ENCODE data around the gene LRP8. TPM values are rescaled to one million over a fixed set of nuclear protein-coding genes. Genes with fewer than 3 reads are reported as not detected.

LRP8 gene
- total and polyA plus RNA-seq, 4 donors = 22.7 to 62.9 (median 48.1) TPM

- WGBS (ENCODE audit: insufficient coverage) = 69% methylated on average over 1 of the region's 2 CpGs
- Histone ChIP-seq H3K27ac (ENCODE audit: low read depth, low read length) (no peak overlapping the region), H3K9me3 (ENCODE audit: control insufficient read depth, insufficient read depth, low read length) (peaks cover 5% of the 10 kb centered on the region), H3K36me3 (ENCODE audit: control insufficient read depth, insufficient read depth, low read length) (no peaks in the 10 kb centered on the region), H3K4me1 (ENCODE audit: control insufficient read depth, insufficient read depth, low read length) (no peaks in the 10 kb centered on the region), H3K27me3 (ENCODE audit: control insufficient read depth, insufficient read depth, low read length) (no peaks in the 10 kb centered on the region), H3K4me3 (ENCODE audit: low read depth, low read length) (no peak overlapping the region)
- DNase-seq (ENCODE audit: low read depth in 4 of 6, low spot score in 6 of 6) = no peak
These were observed 34.4 kb upstream of the LRP8 start for GRCh38 chr1:53362270-53362669.

DNA sequence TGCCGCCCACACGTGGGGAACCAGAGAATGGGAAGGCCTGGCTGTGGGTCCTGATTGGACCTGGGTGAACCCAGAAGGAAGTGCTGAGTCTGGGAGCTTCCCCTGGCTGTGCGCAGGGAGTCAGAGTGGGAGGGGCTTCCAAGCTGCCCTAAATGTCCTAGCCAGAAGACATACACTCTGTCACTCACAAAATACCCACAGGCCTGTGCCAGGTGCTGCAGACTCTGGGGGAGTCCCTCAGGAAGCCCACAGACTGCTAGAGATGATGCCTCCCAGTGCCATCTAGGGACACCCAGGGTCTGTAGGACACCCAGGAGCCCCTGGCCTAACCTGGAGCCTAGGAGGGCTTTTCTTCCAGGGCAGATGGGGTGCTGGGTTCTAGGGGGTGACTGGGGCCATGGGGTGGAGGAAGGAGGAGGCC lies 33.7 kb upstream of the LRP8 start:
- H3K4me3 ChIP-seq (ENCODE audit: low read depth, low read length) = no peak overlapping the region
- H3K36me3 ChIP-seq (ENCODE audit: control insufficient read depth, insufficient read depth, low read length) = no peaks in the 10 kb centered on the region
- H3K4me1 ChIP-seq (ENCODE audit: control insufficient read depth, insufficient read depth, low read length) = no peaks in the 10 kb centered on the region
- 100% methylated on average over 2 of the region's 3 CpGs for WGBS (ENCODE audit: insufficient coverage)
- H3K27me3 ChIP-seq (ENCODE audit: control insufficient read depth, insufficient read depth, low read length) = no peaks in the 10 kb centered on the region
- peaks cover 6% of the 10 kb centered on the region for H3K9me3 ChIP-seq (ENCODE audit: control insufficient read depth, insufficient read depth, low read length)
- DNase-seq (ENCODE audit: low read depth in 4 of 6, low spot score in 6 of 6) = no peak
- H3K27ac ChIP-seq (ENCODE audit: low read depth, low read length) = no peak overlapping the region

DNA sequence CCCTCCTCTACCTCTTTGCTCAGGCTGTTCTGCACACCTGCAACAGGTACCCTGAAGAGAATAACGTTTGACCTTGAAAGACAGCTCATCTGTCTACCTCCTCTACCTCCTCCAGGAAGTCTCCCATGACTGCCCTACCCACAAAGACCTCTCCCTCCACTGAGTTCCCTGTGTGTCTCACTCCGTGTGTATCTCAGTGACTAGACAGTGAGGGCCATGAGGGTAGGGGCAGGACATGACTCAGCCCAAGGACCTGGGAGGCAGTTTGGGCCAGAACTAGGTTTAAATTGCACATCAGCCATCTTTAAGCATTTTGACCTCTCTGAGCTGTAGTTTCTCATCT lies 32.0 kb upstream of the LRP8 start:
- no peaks in the 10 kb centered on the region for H3K4me1 ChIP-seq (ENCODE audit: control insufficient read depth, insufficient read depth, low read length)
- WGBS (ENCODE audit: insufficient coverage) = no CpG with 5 or more reads among the region's 2 CpGs
- DNase-seq (ENCODE audit: low read depth in 4 of 6, low spot score in 6 of 6) = no peak
- no peaks in the 10 kb centered on the region for H3K36me3 ChIP-seq (ENCODE audit: control insufficient read depth, insufficient read depth, low read length)
- no peaks in the 10 kb centered on the region for H3K27me3 ChIP-seq (ENCODE audit: control insufficient read depth, insufficient read depth, low read length)
- H3K9me3 ChIP-seq (ENCODE audit: control insufficient read depth, insufficient read depth, low read length) = peaks cover 10% of the 10 kb centered on the region
- H3K27ac ChIP-seq (ENCODE audit: low read depth, low read length) = no peak overlapping the region
- H3K4me3 ChIP-seq (ENCODE audit: low read depth, low read length) = no peak overlapping the region

- Histone ChIP-seq H3K4me3 (ENCODE audit: low read depth, low read length) (no peak overlapping the region), H3K36me3 (ENCODE audit: control insufficient read depth, insufficient read depth, low read length) (no peaks in the 10 kb centered on the region), H3K9me3 (ENCODE audit: control insufficient read depth, insufficient read depth, low read length) (peaks cover 10% of the 10 kb centered on the region), H3K27ac (ENCODE audit: low read depth, low read length) (no peak overlapping the region), H3K27me3 (ENCODE audit: control insufficient read depth, insufficient read depth, low read length) (no peaks in the 10 kb centered on the region), H3K4me1 (ENCODE audit: control insufficient read depth, insufficient read depth, low read length) (no peaks in the 10 kb centered on the region)
- 85% methylated on average over 3 of the region's 4 CpGs for WGBS (ENCODE audit: insufficient coverage)
- DNase-seq (ENCODE audit: low read depth in 4 of 6, low spot score in 6 of 6) = no peak
These were observed 31.5 kb upstream of the LRP8 start for GRCh38 chr1:53359225-53359933.

DNA sequence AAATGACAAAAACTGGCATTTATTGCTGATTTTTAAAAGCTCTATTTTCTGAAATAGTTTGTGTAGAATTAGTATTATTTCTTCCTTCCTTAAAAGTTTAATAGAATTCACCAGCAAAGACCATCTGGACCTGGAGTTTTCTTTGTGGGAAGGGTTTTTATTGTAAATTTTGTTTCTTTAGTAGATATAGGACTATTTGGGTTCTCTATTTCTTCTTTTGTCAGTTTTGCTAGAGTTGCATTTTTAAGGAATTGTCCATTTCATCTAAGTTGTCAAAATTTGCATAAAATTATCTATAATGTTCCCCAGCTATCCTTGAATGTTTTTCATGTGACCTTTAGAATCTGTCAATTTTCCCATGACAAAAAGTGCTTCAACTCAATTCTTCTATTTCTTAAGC lies 28.8 kb upstream of the LRP8 start:
- Histone ChIP-seq H3K4me1 (ENCODE audit: control insufficient read depth, insufficient read depth, low read length) (no peaks in the 10 kb centered on the region), H3K4me3 (ENCODE audit: low read depth, low read length) (no peak overlapping the region), H3K9me3 (ENCODE audit: control insufficient read depth, insufficient read depth, low read length) (peaks cover 10% of the 10 kb centered on the region), H3K27me3 (ENCODE audit: control insufficient read depth, insufficient read depth, low read length) (no peaks in the 10 kb centered on the region), H3K36me3 (ENCODE audit: control insufficient read depth, insufficient read depth, low read length) (no peaks in the 10 kb centered on the region), H3K27ac (ENCODE audit: low read depth, low read length) (no peak overlapping the region)
- no peak for DNase-seq (ENCODE audit: low read depth in 4 of 6, low spot score in 6 of 6)

DNA sequence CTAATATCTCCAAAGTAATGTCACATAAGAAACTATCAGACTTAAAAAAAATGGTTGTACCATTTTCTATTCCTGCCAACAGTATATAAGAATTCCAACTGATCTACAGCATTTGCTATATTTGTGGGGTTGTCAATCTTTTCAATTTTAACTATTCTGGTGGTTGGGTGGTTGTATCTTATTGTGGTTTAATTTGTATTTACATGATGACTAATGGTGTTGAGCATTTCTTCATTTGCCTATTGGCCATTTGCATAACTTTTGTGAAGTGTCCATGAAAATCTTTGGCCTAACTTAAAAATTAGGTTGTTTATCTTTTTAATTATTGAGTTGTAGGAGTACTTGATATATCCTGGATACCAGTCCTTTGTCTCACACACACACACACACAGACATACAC lies 26.2 kb upstream of the LRP8 start:
- no peak for DNase-seq (ENCODE audit: low read depth in 4 of 6, low spot score in 6 of 6)
- Histone ChIP-seq H3K4me3 (ENCODE audit: low read depth, low read length) (no peak overlapping the region), H3K27me3 (ENCODE audit: control insufficient read depth, insufficient read depth, low read length) (no peaks in the 10 kb centered on the region), H3K4me1 (ENCODE audit: control insufficient read depth, insufficient read depth, low read length) (no peaks in the 10 kb centered on the region), H3K27ac (ENCODE audit: low read depth, low read length) (no peak overlapping the region), H3K36me3 (ENCODE audit: control insufficient read depth, insufficient read depth, low read length) (no peaks in the 10 kb centered on the region), H3K9me3 (ENCODE audit: control insufficient read depth, insufficient read depth, low read length) (peaks cover 10% of the 10 kb centered on the region)

GRCh38 chr1:53352561-53352960 lies 24.7 kb upstream of the LRP8 start:
- no CpG with 5 or more reads among the region's 1 CpG for WGBS (ENCODE audit: insufficient coverage)
- no peaks in the 10 kb centered on the region for H3K27me3 ChIP-seq (ENCODE audit: control insufficient read depth, insufficient read depth, low read length)
- peak in 1 of 6 donors; percentile 55 for DNase-seq (ENCODE audit: low read depth in 4 of 6, low spot score in 6 of 6)
- no peak overlapping the region for H3K4me3 ChIP-seq (ENCODE audit: low read depth, low read length)
- H3K4me1 ChIP-seq (ENCODE audit: control insufficient read depth, insufficient read depth, low read length) = no peaks in the 10 kb centered on the region
- H3K36me3 ChIP-seq (ENCODE audit: control insufficient read depth, insufficient read depth, low read length) = no peaks in the 10 kb centered on the region
- H3K9me3 ChIP-seq (ENCODE audit: control insufficient read depth, insufficient read depth, low read length) = peaks cover 5% of the 10 kb centered on the region
- no peak overlapping the region for H3K27ac ChIP-seq (ENCODE audit: low read depth, low read length)

- WGBS (ENCODE audit: insufficient coverage) = 88% methylated on average over 3 of the region's 8 CpGs
- no peak for DNase-seq (ENCODE audit: low read depth in 4 of 6, low spot score in 6 of 6)
- Histone ChIP-seq H3K4me3 (ENCODE audit: low read depth, low read length) (no peak overlapping the region), H3K36me3 (ENCODE audit: control insufficient read depth, insufficient read depth, low read length) (no peaks in the 10 kb centered on the region), H3K27ac (ENCODE audit: low read depth, low read length) (no peak overlapping the region), H3K4me1 (ENCODE audit: control insufficient read depth, insufficient read depth, low read length) (no peaks in the 10 kb centered on the region), H3K27me3 (ENCODE audit: control insufficient read depth, insufficient read depth, low read length) (no peaks in the 10 kb centered on the region), H3K9me3 (ENCODE audit: control insufficient read depth, insufficient read depth, low read length) (peaks cover under 1% of the 10 kb centered on the region)
These were observed 23.2 kb upstream of the LRP8 start for GRCh38 chr1:53350853-53351767.

DNA sequence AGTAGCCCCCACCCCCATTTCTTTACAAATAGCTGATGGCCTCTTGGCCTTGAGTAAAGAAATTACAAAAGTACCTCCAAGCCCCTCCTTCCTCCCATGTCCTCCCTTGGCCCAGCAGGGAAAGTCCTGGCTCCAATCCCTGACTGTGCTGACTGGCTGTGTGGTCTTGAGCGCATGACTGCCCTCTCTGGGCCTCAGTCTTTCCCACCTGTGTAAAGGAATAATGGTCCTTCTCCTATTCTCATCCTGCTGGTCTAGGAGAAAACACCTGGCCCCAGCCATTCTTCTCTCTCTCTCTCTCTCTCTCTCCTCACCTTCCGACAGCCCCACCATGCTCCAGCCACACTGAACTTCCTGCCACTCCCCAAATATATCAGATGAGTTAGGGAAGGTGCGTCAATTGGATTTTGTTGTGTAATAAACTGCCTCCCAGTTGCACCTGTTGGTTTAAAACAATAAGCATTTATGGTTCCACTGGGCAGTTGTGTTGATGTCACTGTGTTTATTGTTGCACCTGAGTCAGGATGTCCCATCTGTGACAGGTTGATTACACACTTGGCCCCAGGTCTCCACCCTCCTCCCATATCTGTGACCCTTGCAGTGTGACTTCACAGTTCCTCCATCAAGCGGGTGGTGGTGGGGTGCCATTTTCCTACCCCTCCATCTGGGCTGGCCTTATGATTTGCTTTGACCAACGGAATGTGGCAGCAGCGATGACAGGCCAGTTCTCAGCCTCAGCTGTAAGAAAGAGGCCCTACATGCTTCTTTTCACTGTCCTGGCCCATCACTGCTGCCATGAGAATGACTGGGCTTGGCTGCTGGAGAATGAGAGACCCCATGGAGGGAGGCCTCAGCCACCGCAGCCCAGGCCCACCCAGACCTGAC lies 22.3 kb upstream of the LRP8 start:
- H3K9me3 ChIP-seq (ENCODE audit: control insufficient read depth, insufficient read depth, low read length) = no peaks in the 10 kb centered on the region
- 100% methylated on average over 4 of the region's 7 CpGs for WGBS (ENCODE audit: insufficient coverage)

More for the DNA sequence above, 22.3 kb upstream of the LRP8 start:
- no peak overlapping the region for H3K4me3 ChIP-seq (ENCODE audit: low read depth, low read length)
- no peak for DNase-seq (ENCODE audit: low read depth in 4 of 6, low spot score in 6 of 6)
- no peaks in the 10 kb centered on the region for H3K36me3 ChIP-seq (ENCODE audit: control insufficient read depth, insufficient read depth, low read length)
- H3K27ac ChIP-seq (ENCODE audit: low read depth, low read length) = no peak overlapping the region
- no peaks in the 10 kb centered on the region for H3K27me3 ChIP-seq (ENCODE audit: control insufficient read depth, insufficient read depth, low read length)
- H3K4me1 ChIP-seq (ENCODE audit: control insufficient read depth, insufficient read depth, low read length) = no peaks in the 10 kb centered on the region

Measured in spinal cord (tissue), 10 donors.